HG03442 (cell line): Measurements from ENCODE around the gene STUB1.

Experiments
- ATAC-seq: cut with Tn5 transposase; IDR thresholded peaks from one replicate; pipeline ENCODE4 v1.9.1; 2021; ENCODE audit warnings: mild to moderate bottlenecking, moderate library complexity; ENCODE audit not compliant: unreplicated experiment

Gene STUB1

GRCh38 chr16:722835-723633 lies 42.8 kb downstream of the STUB1 start:
- no peak for ATAC-seq

- ATAC-seq: no peak
Measured at GRCh38 chr16:723695-724094, 43.5 kb downstream of the STUB1 start.

- no peak for ATAC-seq
Measured at GRCh38 chr16:724188-725040, 44.2 kb downstream of the STUB1 start.

DNA sequence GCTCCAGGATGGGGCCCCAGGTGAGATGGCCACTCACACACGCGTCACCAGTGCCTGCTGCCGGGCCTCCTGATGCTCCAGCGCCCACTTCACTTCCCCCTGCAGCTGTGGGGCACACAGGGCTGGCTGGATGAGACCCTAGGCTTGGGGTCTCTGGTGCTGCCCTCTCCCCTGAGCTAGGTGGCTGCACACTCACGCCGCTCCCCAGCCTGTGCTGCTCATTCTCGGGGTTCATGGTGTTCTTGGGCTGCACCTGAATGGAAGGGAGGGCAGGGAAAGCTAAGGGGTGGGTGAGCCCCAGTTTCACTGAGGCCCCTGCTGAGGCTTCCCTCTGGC lies 44.8 kb downstream of the STUB1 start:
- ATAC-seq: no peak

- no peak for ATAC-seq
Measured at GRCh38 chr16:725463-726187, 45.4 kb downstream of the STUB1 start.

DNA sequence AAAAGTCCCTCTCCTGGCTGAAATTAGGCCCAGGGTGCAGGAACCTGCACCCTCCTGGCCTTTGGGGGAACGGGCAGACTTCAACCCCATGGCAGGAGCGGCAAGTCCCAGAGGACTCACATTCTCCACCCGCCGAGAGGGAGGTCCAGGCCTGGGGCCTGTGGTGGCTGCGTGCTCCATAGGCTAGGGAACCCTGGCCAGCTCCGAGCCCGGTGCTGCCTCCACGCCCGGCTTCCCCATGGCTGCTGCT lies 45.9 kb downstream of the STUB1 start:
- no peak for ATAC-seq

- ATAC-seq: no peak
Measured at GRCh38 chr16:726438-727290, 46.5 kb downstream of the STUB1 start, which contains the start of the genes CCDC78 and HAGHL. CCDC78 (minus strand) TSS chr16:726443; CDS start chr16:726367, 76 bp downstream. HAGHL (plus strand) TSS chr16:727106; CDS start chr16:727510, 404 bp downstream.

DNA sequence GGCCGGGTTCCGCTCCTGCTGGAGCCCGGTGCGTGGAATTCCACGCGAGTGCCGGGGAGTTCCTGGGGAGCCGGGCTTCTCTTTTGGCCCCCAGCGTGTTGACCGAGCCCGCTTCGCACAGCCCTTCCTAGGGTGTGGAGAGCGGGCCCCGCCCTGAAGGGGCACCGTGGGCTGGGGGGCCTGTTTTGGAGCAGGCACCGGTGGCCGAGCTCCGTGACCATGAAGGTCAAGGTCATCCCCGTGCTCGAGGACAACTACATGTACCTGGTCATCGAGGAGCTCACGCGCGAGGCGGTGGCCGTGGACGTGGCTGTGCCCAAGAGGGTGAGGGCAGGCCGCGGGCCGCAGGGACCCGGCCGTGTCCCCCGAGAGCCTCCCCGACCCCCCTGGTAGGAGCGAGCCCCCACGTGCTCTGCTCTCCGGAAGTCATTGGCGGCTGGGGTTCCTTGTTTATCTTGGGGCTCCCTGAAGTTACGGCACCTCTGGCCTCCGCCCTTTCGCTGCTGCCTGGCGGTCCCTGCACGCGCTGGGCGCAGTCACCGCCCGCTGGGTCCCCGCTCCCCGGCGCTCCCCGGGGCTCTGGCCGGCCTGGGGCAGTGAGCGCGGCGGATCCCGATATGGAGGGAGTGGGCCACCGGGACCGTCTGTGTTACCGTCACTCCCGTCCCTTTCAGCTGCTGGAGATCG lies 47.2 kb downstream of the STUB1 start:
- ATAC-seq: no peak

- no peak for ATAC-seq
Measured at GRCh38 chr16:728131-728889, 48.1 kb downstream of the STUB1 start.

- no peak for ATAC-seq
Measured at GRCh38 chr16:728890-729744, 48.9 kb downstream of the STUB1 start.

DNA sequence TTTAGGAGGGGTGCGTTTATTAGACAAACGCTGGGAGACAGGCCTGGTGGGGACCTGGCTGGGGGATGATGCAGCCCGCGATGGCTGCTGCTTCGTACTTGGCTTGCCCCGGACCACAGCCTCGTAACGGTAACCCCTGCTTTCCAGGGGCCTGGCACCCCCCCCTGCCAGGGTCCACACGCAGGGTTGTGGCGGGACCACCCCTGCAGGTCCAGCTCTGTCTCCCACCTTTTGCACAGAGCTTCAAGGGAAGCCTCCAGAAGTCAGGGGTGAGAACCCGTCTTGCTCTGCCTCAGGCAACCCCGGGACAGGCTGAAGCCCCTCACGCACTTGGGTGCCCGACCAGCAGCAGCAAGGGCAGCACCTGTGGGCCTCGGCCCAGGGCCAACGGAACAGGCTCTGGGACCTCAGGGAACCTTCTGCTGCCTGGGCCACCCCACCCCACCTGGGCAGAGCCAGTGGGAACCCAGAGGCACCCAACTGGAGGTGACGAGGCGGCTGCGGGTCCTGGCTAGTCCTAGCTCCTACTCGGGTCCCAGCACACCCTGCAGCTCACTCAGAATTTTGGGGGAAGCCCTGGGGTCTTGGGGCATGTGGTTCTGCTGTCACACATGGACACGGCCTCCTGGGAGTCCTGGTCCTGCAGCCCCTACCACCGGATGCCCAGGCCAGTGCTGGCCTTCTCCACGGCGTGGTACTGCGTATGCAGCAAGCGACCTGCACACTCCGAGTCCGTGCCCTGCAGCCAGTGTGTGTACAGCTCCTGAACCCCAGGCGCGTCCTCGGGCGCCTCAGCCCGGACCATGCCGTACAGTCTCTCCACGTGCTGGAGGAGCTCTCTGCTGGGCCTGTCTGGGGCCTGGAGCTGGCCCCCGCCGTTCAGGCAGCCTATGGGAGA lies 49.8 kb downstream of the STUB1 start:
- ATAC-seq: no peak

DNA sequence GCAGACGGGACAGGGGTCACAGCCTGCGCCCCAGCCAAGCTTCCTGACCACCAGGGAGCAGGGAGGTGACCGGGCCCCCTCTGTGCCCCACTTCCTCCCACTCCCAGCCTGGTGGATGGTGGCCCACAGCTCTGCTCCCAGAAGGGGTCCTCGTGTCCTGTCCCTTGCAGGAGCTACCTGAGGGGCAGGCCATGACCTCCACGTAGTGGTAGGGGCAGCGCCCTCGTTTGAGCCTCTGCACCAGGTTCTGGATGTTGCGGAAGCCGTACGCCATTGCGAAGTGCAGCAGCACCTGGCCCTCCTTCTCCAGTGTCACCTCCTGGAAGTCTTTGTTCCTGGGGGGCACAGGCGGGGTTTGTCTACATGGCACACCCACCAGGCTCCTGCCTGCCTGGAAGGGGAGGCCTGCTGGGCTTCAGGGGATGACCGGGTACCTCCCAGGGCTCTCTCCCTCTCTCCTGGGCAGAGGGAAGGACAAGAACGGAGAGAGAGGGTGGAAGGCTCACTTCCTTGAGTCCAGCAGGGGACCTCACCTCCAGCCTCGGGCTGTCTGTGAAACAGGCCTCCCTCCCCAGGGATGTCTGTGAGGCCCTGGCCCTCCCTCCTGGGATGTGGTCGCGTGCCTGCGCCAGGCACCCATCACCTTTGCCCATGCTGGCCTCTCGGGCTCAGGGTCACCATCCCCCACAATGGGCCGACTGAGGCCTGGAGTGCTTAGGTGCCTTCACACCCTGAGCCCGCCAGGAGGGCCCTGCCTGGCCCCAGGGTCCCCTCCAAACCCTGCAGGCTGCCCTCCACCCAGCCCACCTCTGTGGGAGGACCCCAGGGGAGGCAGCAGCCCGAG lies 50.7 kb downstream of the STUB1 start:
- no peak for ATAC-seq

- no peak for ATAC-seq
Measured at GRCh38 chr16:732332-732731, 52.1 kb downstream of the STUB1 start.
